Stimulated activated naive CD8-positive, alpha-beta T cell treated with anti-CD3 and anti-CD28 coated beads, Interleukin-15, Interleukin-2, amounts not matched to agents 100 U/mL and 50 U/mL, for 24 hours (primary cell): Measurements from ENCODE around the gene TLNRD1.

Experiments
- ATAC-seq: fragments of 150-1000 bp; cut with Tn5 transposase; one replicate; pipeline ENCODE4 v1.10.0; 2021
- DNase-seq: peaks from one replicate; pipeline ENCODE4 v3.0.0; 2021

Gene TLNRD1

DNA sequence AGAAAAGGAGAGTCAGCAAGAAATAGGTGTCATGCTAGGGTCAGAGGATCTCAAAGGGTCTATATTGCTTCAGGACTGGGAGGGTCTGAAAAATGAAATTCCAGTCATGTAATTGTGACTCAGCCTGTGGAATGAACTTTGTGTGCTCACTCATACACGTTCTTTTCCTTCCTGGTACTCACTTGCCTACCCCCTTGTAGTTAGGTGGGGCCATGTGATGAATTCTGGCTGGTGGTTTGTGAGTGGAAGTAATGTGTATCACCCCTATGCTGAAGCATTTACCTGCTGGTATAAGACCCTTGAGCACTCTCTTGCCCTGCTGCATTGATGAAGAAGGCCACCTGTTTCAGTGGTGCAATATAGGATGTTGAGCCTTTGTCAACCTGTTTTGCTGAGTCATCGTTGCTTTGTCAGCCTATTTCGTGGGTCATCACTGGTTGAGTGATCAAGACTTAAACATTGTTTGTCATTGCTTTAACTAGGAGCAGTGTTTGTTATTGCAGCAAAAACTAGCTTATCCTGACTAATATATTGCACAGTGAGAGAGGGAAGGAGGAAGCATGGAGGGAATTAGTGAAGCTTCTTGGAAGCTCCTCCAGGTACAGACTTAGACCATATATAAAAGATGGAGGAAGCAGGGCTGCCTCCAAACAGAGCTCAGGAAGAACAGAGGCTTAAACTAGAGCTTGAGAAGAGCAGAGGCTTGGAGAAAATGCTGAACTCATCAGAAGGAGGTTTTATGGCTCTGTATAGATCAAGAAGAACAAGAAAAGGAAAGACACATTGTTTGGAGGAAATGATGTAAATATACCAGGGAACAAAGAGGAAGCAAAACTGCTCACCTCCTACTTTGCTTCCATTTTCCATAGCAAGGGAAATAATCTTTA lies 28.9 kb downstream of the TLNRD1 start:
- no peak for DNase-seq
- ATAC-seq: no peak

DNA sequence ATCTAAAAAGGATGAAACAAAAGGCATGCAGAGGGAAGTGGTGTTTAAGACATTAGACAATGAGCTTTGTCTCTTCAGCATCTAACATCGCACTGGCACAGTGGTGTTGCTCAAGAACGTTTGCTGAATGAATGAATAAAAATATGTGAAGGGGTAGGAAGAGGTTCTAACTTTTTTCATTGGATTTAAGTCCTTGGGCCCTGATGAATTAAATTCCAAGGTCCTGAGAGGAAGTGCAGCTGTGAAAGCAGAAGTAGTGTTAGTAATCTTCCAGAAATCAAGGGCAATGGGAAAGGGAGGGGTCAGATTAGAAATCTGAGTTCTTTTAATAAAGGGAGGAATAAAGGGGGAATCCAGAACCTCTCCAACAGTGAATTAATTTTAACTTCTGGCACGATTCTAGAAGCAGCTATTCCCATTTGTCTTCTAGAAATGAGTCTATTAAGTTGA lies 29.6 kb downstream of the TLNRD1 start:
- DNase-seq (no peak), ATAC-seq (no peak)

DNA sequence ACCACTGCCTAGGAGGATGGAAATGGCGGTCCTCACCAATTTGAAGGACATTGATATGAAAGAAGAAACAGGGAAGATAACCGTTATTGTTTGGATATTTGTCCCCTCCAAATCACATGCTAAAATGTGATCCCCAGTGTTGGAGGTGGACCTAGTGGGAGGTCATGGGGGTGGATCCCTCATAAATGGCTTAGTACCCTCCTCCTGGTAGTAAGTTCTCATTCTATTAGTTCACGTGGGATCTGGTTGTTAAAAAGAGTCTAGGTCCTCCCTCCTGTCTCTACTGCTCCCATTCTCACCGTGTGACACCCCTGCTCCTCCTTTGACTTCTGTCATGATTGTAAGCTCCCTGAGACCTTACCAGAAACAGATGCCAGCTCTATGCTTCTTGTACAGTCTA lies 30.5 kb downstream of the TLNRD1 start:
- DNase-seq (no peak), ATAC-seq (no peak)

DNA sequence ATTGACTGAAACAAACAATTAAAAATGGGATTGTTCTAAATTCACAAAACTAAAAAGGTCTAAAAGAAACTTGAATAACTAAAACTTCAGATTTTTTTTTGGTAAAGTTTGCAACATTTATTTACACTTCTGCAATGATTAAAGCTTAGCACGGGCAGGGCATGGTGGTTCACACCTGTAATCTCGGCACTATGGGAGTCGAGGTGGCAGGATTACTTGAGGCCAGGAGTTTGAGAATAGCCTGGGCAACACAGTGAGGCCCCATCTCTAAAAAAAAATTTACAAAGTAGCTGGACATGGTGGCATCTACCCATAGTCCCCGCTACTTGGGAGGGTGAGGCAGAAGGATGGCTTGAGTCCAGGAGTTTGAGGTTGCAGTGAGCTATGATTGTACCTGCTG lies 31.6 kb downstream of the TLNRD1 start:
- DNase-seq (no peak), ATAC-seq (no peak)

DNA sequence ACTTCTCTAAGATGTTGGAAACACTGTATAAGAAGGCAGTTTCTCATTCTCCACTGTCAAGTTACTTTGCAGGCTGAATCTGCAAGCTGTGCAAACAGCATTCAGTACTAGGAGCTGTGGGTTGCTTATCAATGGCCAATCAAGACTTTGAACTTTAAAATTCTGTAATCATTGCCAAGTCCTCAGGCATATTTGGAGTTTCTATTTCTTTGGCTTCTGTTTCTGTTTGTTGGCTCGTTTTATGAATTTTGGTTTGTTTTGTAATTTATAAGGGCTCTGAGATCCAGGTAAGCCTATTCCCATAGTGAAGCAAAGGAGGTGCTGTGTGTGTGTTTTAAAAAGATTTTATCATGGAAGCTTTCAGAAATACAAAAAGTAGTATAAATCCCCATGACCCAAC lies 32.1 kb downstream of the TLNRD1 start:
- DNase-seq: no peak
- no peak for ATAC-seq

DNA sequence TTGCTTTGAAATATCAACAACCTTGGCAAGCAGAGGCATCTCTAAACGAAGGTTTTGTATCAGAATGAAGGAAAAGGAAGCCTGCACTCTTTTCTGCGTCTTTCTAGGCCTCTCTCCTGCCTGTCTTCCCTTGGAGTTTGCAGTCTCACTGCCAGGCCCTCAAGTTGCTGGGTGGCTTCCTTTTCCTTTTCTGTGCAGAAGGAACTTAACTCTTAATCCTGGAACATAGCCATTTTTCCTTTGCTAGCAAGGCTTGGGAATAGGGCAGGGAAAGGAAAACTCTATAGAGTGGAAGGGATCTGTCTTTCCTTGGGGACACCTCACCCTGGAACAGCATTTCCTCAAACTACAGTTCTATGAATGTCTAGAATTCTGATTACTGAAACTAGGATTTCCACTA lies 32.8 kb downstream of the TLNRD1 start:
- DNase-seq (no peak), ATAC-seq (no peak)

DNA sequence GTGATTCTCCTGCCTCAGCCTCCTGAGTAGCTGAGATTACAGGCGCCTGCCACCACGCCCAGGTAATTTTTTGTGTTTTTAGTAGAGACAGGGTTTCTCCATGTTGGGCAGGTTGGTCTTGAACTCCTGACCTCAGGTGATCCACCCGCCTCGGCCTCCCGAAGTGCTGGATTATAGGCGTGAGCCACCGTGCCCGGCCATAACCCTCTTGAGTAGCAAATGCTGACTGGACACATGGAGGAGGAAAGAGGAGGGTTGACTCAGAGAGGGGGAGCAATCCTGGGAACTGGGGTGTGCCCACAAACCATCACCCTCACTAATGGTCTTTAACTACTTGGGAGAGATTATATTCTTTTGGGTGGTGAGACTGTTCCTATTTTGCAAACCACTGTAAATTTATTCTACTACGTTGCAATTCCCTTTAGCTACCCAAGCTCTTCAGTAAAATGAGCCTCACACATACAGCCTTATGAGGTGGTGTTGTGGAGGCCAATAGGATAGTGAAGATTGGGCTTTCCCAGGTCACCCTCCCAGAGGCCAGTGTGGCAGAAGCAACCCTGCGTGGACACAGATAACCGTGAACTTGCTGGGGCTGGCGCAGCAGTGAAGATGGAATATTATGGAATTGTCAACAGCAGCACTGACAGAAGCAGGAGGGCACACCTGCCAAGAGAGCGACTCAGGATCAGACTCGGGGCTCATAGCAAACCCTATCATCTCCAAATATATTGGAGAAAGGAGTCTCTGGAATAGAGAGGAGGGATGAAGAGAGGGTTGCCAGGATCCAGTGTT lies 37.4 kb downstream of the TLNRD1 start:
- DNase-seq (no peak), ATAC-seq (no peak)

DNA sequence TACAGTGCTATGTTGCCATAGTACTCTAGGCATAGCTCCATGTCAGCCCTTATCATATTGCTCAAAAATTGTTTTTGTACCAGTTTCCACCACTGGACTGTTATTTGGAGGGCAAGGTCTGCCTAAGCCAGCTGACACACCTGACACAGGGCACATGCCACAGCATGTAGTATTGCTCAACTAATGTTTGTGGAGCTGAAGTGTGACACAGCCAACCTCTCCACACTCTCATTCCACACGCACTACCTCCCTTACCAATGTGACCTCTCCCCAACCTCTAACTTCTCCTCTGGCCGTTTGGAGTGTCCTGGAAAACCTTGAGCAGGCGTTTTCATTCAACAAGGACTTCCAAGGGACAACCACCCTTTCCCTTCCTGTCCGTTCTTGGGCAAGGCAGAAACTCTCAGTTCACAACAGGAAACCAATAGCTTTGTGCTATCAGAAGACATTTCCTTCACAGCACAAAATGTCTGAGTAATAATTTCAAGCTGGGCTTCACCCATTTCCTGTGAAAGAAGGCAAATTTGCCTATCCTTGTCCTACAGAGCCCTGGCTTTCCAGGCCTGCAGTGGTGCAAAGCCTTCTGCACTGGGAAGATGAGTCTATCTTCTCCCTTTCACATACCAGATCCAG lies 38.4 kb downstream of the TLNRD1 start:
- ATAC-seq: no peak
- DNase-seq: no peak

DNA sequence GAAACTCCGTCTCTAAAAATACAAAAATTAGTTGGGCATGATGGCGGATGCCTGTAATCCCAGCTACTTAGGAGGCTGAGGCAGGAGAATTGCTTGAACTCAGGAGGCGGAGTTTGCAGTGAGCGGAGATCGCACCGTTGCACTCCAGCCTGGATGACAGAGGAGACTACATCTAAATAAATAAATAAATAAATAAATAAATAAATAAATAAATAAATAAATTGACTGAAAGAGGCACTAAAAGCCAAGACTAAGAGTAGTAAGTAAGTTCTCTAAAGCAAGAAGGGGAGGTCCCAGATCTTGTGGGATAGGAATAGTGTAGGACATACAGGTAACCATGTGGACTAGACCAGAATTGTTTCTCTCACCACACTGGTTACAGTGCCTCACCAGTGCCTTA lies 40.0 kb downstream of the TLNRD1 start:
- DNase-seq (no peak), ATAC-seq (no peak)

DNA sequence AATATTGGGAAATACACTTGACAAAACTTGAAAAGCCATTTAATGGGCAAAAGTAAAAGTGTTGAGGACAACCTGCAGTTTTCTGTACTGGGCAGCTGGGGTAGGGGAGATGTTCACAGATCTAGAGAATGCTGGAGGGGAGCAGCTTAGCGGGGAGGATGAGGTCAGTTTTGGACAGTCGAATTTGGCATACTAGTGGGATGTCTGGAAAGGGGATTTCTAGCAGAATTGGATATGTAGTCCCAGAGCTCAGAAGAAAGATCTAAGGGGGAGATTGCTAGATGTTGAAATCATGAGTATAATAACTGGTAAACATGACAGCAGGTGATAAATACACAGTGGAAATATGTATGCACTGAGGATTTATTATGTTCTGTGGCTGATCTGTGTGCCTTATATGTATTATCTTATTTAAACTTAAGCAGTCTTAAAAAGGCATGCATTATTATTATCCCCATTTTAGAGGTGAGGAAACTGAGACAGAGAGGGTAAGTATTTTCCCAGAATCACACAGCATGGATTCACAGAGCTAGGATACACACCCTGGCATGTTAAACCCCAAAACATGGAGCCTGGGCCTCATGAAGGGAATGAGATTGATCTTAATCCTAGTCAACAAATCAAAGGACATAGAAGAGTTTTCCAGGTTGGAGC lies 42.7 kb downstream of the TLNRD1 start:
- ATAC-seq (no peak), DNase-seq (no peak)

DNA sequence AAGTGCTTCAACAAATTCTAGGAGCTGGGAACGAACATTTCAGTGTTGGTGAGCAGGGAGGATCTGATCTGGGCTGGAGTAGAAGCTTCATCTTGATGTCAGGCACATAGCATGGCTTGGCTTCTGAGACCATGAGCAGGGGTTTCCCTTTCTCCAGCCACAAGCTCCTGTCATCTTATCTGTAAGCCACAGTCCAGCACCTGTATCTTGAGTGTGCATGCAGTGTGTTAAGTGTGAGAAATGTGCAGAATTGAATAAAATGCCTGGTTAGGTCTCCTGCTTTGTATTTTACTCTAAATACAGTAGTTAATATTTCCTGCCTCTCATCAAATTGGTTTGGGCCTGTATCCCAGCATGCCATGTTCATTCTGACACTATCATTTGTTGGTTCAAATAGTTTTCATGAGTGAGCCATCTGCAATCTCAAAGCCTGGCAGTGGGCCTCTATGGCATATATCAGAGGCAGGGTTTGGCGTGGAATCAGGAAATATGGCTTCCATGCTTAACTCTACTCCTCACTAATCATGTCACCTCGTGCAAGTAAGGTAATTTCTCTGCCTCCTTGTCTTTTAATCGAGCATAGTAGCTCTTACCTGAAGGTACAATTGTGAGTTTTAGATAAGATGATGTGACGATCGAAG lies 43.3 kb downstream of the TLNRD1 start:
- DNase-seq (no peak), ATAC-seq (no peak)

DNA sequence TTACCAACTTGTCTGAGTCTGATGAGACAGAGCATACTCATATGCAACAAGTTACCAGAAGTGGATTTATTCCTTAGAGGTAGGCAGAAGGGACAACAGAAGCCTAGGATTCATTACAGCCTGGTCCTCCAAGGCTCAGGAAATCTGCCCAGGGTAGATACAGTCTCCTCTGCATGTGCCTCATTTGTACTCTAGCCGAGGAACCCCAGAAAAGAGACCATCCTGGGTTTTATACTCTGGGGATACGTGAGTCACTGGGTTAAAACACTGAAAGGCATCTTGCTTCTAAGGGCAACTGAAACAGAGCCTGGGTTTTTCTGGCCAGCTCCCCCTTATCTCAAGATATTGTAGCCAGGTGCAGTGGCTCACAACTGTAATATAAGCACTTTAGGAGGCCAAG lies 45.6 kb downstream of the TLNRD1 start:
- no peak for ATAC-seq

DNA sequence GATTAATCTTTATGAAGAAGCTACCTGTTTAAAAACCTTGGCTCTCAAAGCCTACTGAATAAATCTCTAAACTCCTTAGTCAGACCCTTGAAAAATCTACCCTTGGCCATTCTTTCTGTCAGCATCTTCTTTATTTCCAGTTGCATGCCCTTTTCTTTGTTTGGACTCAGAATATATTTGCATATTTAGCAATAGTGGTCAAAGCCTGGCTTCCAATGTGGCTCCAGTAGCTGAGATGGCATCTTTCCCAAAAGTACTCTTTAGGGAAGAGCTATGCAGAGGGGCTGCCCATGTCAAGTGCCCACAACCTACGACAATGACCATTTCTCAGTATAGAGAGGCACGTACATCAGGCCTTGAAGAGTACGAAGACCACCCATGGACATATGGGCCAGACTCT lies 47.2 kb downstream of the TLNRD1 start:
- DNase-seq (no peak), ATAC-seq (no peak)

More for the DNA sequence above, 45.6 kb downstream of the TLNRD1 start:
- DNase-seq: no peak

DNA sequence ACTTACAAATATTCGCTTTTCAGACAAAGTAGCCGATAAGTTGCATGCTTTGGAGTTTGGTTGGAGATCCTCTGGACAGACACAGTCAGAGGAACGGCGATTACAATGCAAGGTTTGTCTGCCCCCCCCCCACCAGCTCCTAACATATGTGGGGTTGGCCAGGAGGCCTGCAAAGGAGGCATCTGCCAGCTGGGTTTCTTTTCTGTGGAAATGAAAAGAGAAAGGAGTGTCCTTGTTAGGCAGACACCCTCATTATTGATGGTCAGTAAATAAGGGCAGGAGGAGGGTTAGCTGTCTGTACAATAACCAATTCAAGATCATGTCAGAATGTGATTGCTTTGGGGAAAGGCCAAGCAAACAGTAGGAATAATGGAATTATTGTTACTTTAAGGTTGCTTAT lies 49.1 kb downstream of the TLNRD1 start:
- ATAC-seq: no peak
- DNase-seq: no peak

DNA sequence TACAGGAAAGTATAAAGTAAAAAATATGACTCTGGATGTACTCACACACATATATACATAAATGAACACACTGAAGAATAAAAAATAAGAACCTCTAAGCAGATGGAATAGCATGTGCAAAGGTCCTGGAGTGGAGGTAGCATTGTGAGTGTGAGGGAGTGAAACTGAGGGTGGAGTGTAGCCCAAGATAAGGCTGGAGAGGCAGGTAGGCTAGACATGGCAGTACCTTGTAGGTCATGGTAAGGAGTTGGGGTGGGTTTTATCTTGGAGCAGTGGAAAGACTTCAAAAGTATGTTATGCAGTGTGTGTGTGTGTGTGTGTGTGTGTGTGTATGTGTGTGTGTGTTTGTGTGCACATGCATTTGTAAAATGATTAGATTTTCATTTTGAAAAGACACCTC lies 49.5 kb downstream of the TLNRD1 start:
- no peak for DNase-seq
- ATAC-seq: no peak

DNA sequence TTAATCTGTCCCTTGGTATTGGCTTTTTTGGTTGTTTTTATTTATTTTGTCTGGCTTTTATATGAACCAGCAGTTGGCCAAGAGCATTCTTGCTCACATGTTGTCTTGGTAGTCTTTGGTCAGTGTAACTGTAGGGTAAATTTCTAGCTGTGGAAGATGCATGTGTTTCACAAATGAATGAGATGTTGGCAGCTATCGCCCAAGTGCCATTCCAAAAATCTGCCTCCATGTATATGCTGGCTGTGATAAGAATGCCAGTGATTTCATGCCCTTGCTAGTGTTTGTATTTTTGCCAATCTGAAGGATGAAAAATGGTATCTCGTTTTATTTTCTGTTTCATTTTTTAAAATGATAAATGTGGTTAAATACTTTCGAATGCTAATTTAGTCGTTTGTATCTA lies 50.1 kb downstream of the TLNRD1 start:
- DNase-seq: no peak

DNA sequence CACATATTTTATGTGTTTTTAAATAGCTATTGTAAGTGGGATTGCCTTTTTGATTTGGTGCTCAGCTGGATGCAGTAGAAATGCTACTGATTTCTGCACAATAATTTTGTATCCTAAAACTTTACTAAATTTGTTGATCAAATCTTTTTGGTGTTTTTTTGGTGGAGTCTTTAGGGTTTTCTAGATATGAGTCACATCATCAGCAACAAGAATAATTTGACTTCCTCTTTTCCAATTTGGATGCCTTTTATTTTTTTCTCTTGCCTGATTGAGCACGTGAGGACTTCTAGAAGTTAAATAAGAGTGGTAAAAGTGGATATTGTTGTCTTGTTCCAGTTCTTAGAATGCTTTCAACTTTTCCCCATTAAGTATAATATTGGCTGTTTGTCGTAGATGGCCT lies 51.3 kb downstream of the TLNRD1 start:
- DNase-seq: no peak
- ATAC-seq: no peak

More for the DNA sequence above, 50.1 kb downstream of the TLNRD1 start:
- ATAC-seq: no peak

DNA sequence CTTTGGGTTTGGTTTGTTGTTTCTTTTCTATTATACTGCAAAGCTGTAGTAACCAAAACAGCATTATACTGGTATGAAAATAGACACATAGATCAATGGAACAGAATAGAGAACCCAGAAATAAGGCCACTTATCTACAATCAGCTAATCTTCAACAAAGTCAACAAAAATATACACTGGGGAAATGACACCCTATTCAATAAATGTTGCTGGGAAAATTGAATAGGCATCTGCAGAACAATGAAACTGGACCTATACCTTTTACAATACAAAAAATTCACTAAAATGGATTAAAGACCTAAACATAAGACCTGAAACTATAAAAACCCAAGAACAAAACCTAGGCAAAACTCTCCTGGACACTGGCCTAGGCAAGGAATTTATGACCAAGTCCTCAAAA lies 52.9 kb downstream of the TLNRD1 start:
- ATAC-seq (no peak), DNase-seq (no peak)

DNA sequence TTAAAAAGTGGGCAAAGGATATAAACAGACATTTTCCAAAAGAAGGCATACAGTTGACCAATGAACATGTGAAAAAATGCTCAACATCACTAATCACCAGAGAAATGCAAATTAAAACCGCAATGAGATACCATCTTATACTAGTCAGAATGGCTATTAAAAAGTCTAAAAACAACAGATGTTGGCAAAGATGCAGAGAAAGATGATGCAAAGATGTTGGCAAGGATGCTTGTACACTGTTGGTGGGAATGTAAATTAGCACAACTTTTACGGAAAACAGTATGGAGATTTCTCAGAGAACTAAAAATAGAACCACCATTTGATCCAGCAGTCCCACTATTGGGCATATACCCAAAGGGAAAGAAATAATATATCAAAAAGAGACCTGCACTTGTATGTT lies 53.5 kb downstream of the TLNRD1 start:
- ATAC-seq (no peak), DNase-seq (no peak)
